PFSK-1 (cell line): ENCODE data around the gene GINM1.

ENCODE experiments used
- FOXP2 ChIP-seq: optimal IDR thresholded peaks from 2 replicates; pipeline ENCODE3; 2011; ENCODE audit warnings: borderline replicate concordance, control low read depth, inconsistent platforms; ENCODE audit not compliant: insufficient read depth; ENCODE audit errors: extremely low read length, extremely low read depth
- POLR2AphosphoS5 ChIP-seq: IDR thresholded peaks from 2 replicates; pipeline ENCODE4 v1.6.1; 2012; ENCODE audit warnings: low read depth, mild to moderate bottlenecking, control low read depth, low read length, moderate library complexity
- REST ChIP-seq, 2 experiments: IDR thresholded peaks; 2 replicates each; pipeline versions ENCODE4 v1.6.1 to v1.8.0; 2011 to 2012; ENCODE audit warnings: low read depth in 2 of 2, low read length in 2 of 2, control low read depth in 1 of 2, inconsistent platforms in 1 of 2, mild to moderate bottlenecking in 1 of 2, moderate library complexity in 1 of 2; ENCODE audit not compliant: insufficient read depth in 1 of 2
- SIN3A ChIP-seq: IDR thresholded peaks from 2 replicates; pipeline ENCODE4 v1.6.1; 2012; ENCODE audit warnings: mild to moderate bottlenecking, low read length, moderate library complexity, borderline replicate concordance; ENCODE audit not compliant: insufficient read depth
- TAF1 ChIP-seq: IDR thresholded peaks from 2 replicates; pipeline ENCODE4 v1.6.1; 2012; ENCODE audit warnings: low read length, control low read depth, borderline replicate concordance; ENCODE audit not compliant: insufficient read depth

The GINM1 gene

GRCh38 chr6:149634315-149634714 lies 68.1 kb downstream of the GINM1 start:
- TF ChIP-seq FOXP2 (no peak), POLR2AphosphoS5 (no peak), REST (IDR thresholded peaks at IDR 0.05; ENCODE audit: insufficient read depth in 1 of 2, low read depth in 2 of 2, low read length in 2 of 2) (no peak), SIN3A (no peak), TAF1 (no peak)

- TF ChIP-seq SIN3A (no peak), TAF1 (no peak), REST (IDR thresholded peaks at IDR 0.05; ENCODE audit: insufficient read depth in 1 of 2, low read depth in 2 of 2, low read length in 2 of 2) (no peak), FOXP2 (no peak)
Measured at GRCh38 chr6:149636124-149636523, 69.9 kb downstream of the GINM1 start.
